AG04449 (cell line): Measurements from ENCODE around the gene CRISP1.

Experiments used
- CTCF ChIA-PET: fragments of 350-600 bp; formaldehyde crosslinking; extraction: SDS; loops from one replicate; lab custom pipeline; 2021; ENCODE audit warnings: antibody characterized with exemption; lab: Yijun Ruan, JAX
- POLR2A ChIA-PET: fragments of 400-600, 350-600 bp; formaldehyde crosslinking; extraction: SDS; loops from one replicate; lab custom pipeline; 2020; ENCODE audit warnings: antibody characterized with exemption, inconsistent platforms; lab: Yijun Ruan, JAX
- DNase-seq: peaks from one replicate; pipeline ENCODE4 v3.0.0-alpha.2; 2010; ENCODE audit warnings: low read depth, low spot score
- H3K4me3 ChIP-seq: 2 replicates; pipeline ENCODE4 v1.5.1; 2011; ENCODE audit warnings: low read depth, mild to moderate bottlenecking, control low read depth, low read length
- TF ChIP-seq, protein P1 (sequence below): IDR thresholded peaks from one replicate; pipeline ENCODE4 v1.5.1; 2011; ENCODE audit warnings: mild to moderate bottlenecking, moderate library complexity, low read length, control low read depth, inconsistent platforms; ENCODE audit not compliant: insufficient read depth; ENCODE audit errors: missing control alignments

The CRISP1 gene

GRCh38 chr6:49847673-49848072, 18.7 kb downstream of the CRISP1 start:
- TF ChIP-seq, protein P1, sequence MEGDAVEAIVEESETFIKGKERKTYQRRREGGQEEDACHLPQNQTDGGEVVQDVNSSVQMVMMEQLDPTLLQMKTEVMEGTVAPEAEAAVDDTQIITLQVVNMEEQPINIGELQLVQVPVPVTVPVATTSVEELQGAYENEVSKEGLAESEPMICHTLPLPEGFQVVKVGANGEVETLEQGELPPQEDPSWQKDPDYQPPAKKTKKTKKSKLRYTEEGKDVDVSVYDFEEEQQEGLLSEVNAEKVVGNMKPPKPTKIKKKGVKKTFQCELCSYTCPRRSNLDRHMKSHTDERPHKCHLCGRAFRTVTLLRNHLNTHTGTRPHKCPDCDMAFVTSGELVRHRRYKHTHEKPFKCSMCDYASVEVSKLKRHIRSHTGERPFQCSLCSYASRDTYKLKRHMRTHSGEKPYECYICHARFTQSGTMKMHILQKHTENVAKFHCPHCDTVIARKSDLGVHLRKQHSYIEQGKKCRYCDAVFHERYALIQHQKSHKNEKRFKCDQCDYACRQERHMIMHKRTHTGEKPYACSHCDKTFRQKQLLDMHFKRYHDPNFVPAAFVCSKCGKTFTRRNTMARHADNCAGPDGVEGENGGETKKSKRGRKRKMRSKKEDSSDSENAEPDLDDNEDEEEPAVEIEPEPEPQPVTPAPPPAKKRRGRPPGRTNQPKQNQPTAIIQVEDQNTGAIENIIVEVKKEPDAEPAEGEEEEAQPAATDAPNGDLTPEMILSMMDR = no peak
- ChIA-PET CTCF (interaction anchor here (1.0 to 1.8 kb wide), 2 partner anchors 225 to 315 kb away, joined by 3 to 5 read pairs; no protein-coding TSS in a partner anchor), POLR2A (no interaction called here)
- no peak for DNase-seq
- no peak overlapping the region for H3K4me3 ChIP-seq

GRCh38 chr6:49847014-49847413, 19.3 kb downstream of the CRISP1 start:
- POLR2A ChIA-PET = no interaction called here
- TF ChIP-seq, protein P1 = no peak
- no peak overlapping the region for H3K4me3 ChIP-seq
- CTCF ChIA-PET = interaction anchor here (1.0 to 1.8 kb wide), 2 partner anchors 224 to 315 kb away, joined by 3 to 5 read pairs; no protein-coding TSS in a partner anchor
- DNase-seq = no peak

DNA sequence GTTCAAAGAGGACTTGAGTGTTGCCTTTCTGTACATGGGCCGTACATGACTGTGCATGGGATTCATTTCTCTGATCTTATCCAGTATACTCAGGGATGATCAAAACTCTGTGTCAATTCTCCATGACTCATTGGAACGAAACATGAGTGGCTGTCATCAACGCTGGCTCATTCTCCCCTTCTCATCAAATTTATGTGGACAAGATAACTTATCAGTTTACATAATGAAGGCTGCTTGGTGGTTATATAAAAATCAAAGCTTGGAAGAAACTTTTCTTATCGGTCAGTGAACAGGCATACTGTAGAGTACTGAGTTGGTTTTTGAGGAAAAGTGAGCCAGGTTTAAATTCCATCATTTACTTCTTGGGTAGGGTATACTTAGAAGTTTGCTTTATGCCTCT, 24.9 kb downstream of the CRISP1 start:
- TF ChIP-seq, protein P1 = no peak
- H3K4me3 ChIP-seq = no peak overlapping the region
- ChIA-PET POLR2A (no interaction called here), CTCF (interaction anchor here (1.0 to 2.1 kb wide), 2 partner anchors 9 to 309 kb away, joined by 3 to 6 read pairs; no protein-coding TSS in a partner anchor)
- DNase-seq = no peak

GRCh38 chr6:49839957-49840356, 26.4 kb downstream of the CRISP1 start:
- no peak overlapping the region for H3K4me3 ChIP-seq
- TF ChIP-seq, protein P1 = no peak
- no peak for DNase-seq
- ChIA-PET CTCF (no interaction called here), POLR2A (no interaction called here)

DNA sequence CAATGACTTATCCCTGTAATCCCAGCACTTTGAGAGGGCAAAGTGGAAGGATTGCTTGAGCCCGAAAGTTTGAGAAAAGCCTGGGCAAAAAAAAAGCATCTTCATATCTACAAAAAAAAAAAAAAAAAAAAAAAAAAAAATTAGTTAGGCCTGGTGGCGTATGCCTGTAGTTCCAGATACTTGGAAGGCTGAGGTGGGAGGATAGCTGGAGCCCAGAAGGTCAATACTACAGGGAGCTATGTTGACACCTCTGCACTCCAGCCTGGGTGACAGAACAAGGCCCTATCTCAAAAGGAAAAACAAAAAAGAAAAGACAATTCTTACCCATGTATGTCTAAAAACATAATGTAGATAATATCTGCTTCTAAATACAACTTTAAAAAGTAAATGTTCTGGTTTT, 27.2 kb downstream of the CRISP1 start:
- DNase-seq = no peak
- H3K4me3 ChIP-seq = no peak overlapping the region
- CTCF ChIA-PET = no interaction called here
- POLR2A ChIA-PET = no interaction called here
- TF ChIP-seq, protein P1 = no peak

- CTCF ChIA-PET = no interaction called here
- TF ChIP-seq, protein P1 = no peak
- DNase-seq = no peak
- POLR2A ChIA-PET = no interaction called here
- no peak overlapping the region for H3K4me3 ChIP-seq
These were observed 31.2 kb downstream of the CRISP1 start for GRCh38 chr6:49835140-49835539.
